AG09309 (cell line): ENCODE data around the gene HLA-DRA.

ENCODE experiments used
- DNase-seq: peaks from one replicate; pipeline ENCODE4 v3.0.0-alpha.2; 2010; ENCODE audit warnings: low read depth
- H3K4me3 ChIP-seq: 2 replicates; pipeline ENCODE4 v1.5.1; 2011; ENCODE audit warnings: mild to moderate bottlenecking, low read depth, low read length, moderate library complexity; ENCODE audit not compliant: control insufficient read depth
- TF ChIP-seq, protein P1 (sequence below): IDR thresholded peaks from 2 replicates; pipeline ENCODE4 v1.5.1; 2011; ENCODE audit warnings: mild to moderate bottlenecking, low read depth, low read length, inconsistent platforms; ENCODE audit not compliant: insufficient read depth, control insufficient read depth; ENCODE audit errors: missing control alignments

Gene HLA-DRA

DNA sequence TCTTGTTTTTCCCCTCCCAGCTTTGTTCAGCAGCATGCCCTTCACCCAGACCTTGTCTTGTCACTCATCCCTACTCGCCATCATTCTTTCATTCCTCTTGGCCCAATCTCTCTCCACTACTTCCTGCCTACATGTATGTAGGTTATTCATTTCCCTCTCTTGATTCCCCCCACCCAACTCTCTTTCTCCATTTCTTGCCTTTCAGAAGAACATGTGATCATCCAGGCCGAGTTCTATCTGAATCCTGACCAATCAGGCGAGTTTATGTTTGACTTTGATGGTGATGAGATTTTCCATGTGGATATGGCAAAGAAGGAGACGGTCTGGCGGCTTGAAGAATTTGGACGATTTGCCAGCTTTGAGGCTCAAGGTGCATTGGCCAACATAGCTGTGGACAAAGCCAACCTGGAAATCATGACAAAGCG is 2.6 kb downstream of the HLA-DRA start:
- no peak for DNase-seq
- H3K4me3 ChIP-seq: no peak overlapping the region
- TF ChIP-seq, protein P1, sequence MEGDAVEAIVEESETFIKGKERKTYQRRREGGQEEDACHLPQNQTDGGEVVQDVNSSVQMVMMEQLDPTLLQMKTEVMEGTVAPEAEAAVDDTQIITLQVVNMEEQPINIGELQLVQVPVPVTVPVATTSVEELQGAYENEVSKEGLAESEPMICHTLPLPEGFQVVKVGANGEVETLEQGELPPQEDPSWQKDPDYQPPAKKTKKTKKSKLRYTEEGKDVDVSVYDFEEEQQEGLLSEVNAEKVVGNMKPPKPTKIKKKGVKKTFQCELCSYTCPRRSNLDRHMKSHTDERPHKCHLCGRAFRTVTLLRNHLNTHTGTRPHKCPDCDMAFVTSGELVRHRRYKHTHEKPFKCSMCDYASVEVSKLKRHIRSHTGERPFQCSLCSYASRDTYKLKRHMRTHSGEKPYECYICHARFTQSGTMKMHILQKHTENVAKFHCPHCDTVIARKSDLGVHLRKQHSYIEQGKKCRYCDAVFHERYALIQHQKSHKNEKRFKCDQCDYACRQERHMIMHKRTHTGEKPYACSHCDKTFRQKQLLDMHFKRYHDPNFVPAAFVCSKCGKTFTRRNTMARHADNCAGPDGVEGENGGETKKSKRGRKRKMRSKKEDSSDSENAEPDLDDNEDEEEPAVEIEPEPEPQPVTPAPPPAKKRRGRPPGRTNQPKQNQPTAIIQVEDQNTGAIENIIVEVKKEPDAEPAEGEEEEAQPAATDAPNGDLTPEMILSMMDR: no peak

DNA sequence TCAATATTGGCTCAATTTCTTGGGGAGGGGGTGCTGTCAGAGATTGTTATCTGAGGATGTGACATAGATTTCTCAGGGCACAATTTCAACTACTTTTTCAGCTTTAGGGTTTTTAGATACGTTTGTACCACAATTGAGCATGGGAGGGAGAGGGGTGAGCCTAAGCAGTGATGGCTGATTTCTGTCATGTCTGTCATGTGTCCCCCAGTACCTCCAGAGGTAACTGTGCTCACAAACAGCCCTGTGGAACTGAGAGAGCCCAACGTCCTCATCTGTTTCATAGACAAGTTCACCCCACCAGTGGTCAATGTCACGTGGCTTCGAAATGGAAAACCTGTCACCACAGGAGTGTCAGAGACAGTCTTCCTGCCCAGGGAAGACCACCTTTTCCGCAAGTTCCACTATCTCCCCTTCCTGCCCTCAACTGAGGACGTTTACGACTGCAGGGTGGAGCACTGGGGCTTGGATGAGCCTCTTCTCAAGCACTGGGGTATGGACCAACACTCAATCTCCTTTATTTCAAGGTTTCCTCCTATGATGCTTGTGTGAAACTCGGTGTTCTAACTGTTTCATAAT is 3.4 kb downstream of the HLA-DRA start:
- TF ChIP-seq, protein P1: no peak
- DNase-seq: no peak
- H3K4me3 ChIP-seq: no peak overlapping the region

DNA sequence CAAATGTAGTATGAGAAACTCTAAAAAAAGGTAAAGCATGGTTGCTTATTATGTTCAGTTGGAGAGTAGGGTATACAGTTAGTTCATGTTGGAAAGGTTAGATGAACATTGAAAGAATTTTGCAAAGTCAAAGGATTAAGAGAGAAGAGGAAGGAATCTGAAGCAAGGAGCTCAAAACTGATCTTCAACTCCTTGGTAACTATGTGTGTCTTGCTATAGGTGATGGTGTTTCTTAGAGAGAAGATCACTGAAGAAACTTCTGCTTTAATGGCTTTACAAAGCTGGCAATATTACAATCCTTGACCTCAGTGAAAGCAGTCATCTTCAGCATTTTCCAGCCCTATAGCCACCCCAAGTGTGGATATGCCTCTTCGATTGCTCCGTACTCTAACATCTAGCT is 4.7 kb downstream of the HLA-DRA start:
- TF ChIP-seq, protein P1: no peak
- DNase-seq: no peak
- H3K4me3 ChIP-seq: no peak overlapping the region

DNA sequence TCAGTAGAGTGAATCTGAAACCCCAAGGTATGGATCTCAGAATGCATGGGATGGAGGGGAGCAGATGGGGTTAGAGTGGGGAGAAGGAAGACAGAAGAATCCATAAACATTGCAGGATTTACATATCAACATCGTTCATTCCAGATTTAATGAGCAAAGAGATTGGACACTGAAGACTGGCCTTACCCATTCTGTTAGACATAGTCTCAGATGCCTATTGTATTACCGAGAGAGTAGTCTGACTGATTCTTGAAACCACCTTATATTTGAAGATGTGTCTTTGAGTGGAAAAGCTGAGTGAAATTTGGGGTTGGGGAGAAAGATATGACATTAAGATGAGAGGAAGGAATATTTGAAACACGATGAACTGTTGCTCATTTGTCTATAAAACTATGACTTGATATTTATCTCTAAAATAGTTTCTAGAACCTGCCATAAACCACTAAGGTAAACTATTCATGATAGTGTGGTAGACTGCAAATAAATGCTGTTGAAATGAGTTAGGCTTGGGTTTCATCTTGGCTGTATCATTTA is 5.7 kb downstream of the HLA-DRA start:
- TF ChIP-seq, protein P1: no peak
- no peak overlapping the region for H3K4me3 ChIP-seq
- no peak for DNase-seq

DNA sequence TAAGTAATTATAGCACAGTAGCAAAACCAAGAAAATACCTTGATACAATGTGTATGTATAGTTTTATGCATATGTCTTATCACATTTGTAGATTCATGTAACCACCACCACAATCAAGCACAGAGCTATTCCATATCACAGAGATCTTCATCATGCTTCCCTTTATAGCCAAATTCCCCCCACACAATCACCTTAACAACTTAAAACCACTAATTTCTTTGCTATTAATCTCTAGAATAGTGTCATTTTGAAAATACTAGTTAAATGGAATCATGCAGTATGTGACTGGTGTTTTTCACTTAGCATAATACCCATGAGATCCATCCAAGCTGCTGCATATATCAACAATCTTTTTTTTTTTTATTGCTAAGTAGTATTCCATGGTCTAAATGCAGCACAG is 8.2 kb downstream of the HLA-DRA start:
- no peak overlapping the region for H3K4me3 ChIP-seq
- TF ChIP-seq, protein P1: no peak
- no peak for DNase-seq

DNA sequence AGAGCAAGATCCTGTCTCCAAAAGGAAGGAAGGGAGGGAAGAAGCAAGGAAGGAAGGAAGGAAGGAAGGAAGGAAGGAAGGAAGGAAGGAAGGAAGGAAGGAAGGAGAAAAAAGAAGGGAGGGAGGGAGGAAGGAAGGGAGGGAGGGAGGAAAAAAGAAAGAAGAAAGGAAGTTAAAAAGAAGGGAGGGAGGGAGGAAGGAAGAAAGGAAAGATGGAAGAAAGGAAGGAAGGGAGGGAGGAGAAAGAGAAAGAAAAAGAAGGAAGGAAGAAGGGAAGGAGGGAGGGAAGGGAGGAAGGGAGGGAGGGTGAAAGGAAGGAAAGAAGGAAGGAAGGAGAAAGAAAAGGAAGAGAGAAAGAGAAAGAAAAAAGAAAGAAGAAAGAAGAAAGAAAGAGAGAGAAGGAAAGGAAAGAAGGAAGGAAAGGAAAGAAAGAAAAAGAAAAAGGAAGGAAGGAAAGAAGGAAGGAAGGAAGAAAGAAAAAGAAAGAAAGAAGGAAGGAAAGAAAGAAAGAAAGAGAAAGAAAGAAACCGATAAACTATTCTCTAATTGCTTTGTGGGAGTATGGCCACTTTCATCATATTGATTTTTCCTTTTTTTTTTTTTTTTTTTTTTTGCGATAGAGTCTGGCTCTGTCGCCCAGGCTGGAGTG is 9.5 kb downstream of the HLA-DRA start:
- DNase-seq: no peak
- TF ChIP-seq, protein P1: no peak
- H3K4me3 ChIP-seq: no peak overlapping the region
